SK-N-MC (cell line): Measurements from ENCODE around the gene ADCY7.

Experiments used
- DNase-seq: peaks from one replicate; pipeline ENCODE4 v3.0.0-alpha.2; 2011; ENCODE audit warnings: low read depth, low spot score
- H3K27ac ChIP-seq: fragments of 200-600 bp; sonication (generic); 2 replicates; pipeline ENCODE4 v1.5.1; 2016; ENCODE audit warnings: mixed run types
- H3K36me3 ChIP-seq: fragments of 200-600 bp; sonication (generic); 2 replicates; pipeline ENCODE4 v1.6.1; 2017; ENCODE audit warnings: antibody characterized with exemption, low read length, mixed read lengths; ENCODE audit not compliant: insufficient read depth
- H3K4me3 ChIP-seq: fragments of 200-600 bp; sonication (generic); 2 replicates; pipeline ENCODE4 v1.5.1; 2016
- H3K9ac ChIP-seq: fragments of 200-600 bp; sonication (generic); 2 replicates; pipeline ENCODE4 v1.8.0; 2017; ENCODE audit warnings: mixed run types, mixed read lengths; ENCODE audit not compliant: insufficient read length
- H3K9me3 ChIP-seq: fragments of 200-600 bp; sonication (generic); 2 replicates; pipeline ENCODE4 v1.6.1; 2017; ENCODE audit warnings: low read depth, mild to moderate bottlenecking, antibody characterized with exemption, low read length, moderate library complexity, mixed read lengths
- EZH2 ChIP-seq: fragments of 200-600 bp; sonication (generic); IDR thresholded peaks from one replicate; pipeline ENCODE4 v1.6.1; 2017; ENCODE audit warnings: antibody characterized with exemption
- FOXP2 ChIP-seq: optimal IDR thresholded peaks from 2 replicates; pipeline ENCODE3; 2011; ENCODE audit warnings: mild to moderate bottlenecking, moderate library complexity; ENCODE audit not compliant: insufficient read depth; ENCODE audit errors: extremely low read length, control extremely low read depth
- POLR2AphosphoS5 ChIP-seq: IDR thresholded peaks from 2 replicates; pipeline ENCODE4 v1.6.1; 2012; ENCODE audit warnings: mild to moderate bottlenecking, low read depth, low read length, borderline replicate concordance

Gene ADCY7

GRCh38 chr16:50247906-50248608 is 18.3 kb upstream of the ADCY7 start:
- TF ChIP-seq POLR2AphosphoS5 (no peak), FOXP2 (no peak), EZH2 (no peak)
- DNase-seq = no peak
- Histone ChIP-seq H3K9me3 (no peaks in the 10 kb centered on the region), H3K27ac (no peak overlapping the region), H3K36me3 (no peaks in the 10 kb centered on the region), H3K4me3 (no peak overlapping the region), H3K9ac (no peak overlapping the region)

- DNase-seq = no peak
- H3K36me3 ChIP-seq = no peaks in the 10 kb centered on the region
- TF ChIP-seq FOXP2 (no peak), POLR2AphosphoS5 (no peak), EZH2 (no peak)
- no peak overlapping the region for H3K27ac ChIP-seq
- no peaks in the 10 kb centered on the region for H3K9me3 ChIP-seq
- H3K9ac ChIP-seq = no peak overlapping the region
- no peak overlapping the region for H3K4me3 ChIP-seq
Measured at GRCh38 chr16:50248845-50249244, 17.5 kb upstream of the ADCY7 start.

GRCh38 chr16:50251375-50252081 is 14.8 kb upstream of the ADCY7 start:
- DNase-seq = no peak
- H3K4me3 ChIP-seq = no peak overlapping the region
- no peaks in the 10 kb centered on the region for H3K9me3 ChIP-seq
- H3K27ac ChIP-seq = no peak overlapping the region
- no peaks in the 10 kb centered on the region for H3K36me3 ChIP-seq
- no peak for TF ChIP-seq EZH2
- TF ChIP-seq FOXP2 = no peak
- no peak for TF ChIP-seq POLR2AphosphoS5
- H3K9ac ChIP-seq = no peak overlapping the region

GRCh38 chr16:50252082-50252611 is 14.2 kb upstream of the ADCY7 start:
- Histone ChIP-seq H3K9ac (no peak overlapping the region), H3K9me3 (no peaks in the 10 kb centered on the region), H3K4me3 (no peak overlapping the region), H3K36me3 (no peaks in the 10 kb centered on the region), H3K27ac (no peak overlapping the region)
- DNase-seq = no peak
- TF ChIP-seq EZH2 (no peak), FOXP2 (no peak), POLR2AphosphoS5 (no peak)

- Histone ChIP-seq H3K4me3 (no peak overlapping the region), H3K36me3 (no peaks in the 10 kb centered on the region), H3K9ac (no peak overlapping the region), H3K9me3 (no peaks in the 10 kb centered on the region), H3K27ac (no peak overlapping the region)
- no peak for DNase-seq
- TF ChIP-seq POLR2AphosphoS5 (no peak), FOXP2 (no peak), EZH2 (no peak)
Measured at GRCh38 chr16:50252874-50253513, 13.4 kb upstream of the ADCY7 start.

- DNase-seq = no peak
Measured at GRCh38 chr16:50253514-50253910, 12.8 kb upstream of the ADCY7 start.

GRCh38 chr16:50254072-50254471 is 12.3 kb upstream of the ADCY7 start:
- H3K9ac ChIP-seq = no peak overlapping the region
- no peaks in the 10 kb centered on the region for H3K9me3 ChIP-seq
- no peak overlapping the region for H3K4me3 ChIP-seq
- TF ChIP-seq FOXP2 (no peak), EZH2 (no peak), POLR2AphosphoS5 (no peak)
- no peaks in the 10 kb centered on the region for H3K36me3 ChIP-seq
- DNase-seq = no peak
- no peak overlapping the region for H3K27ac ChIP-seq

More at GRCh38 chr16:50253514-50253910, 12.8 kb upstream of the ADCY7 start:
- Histone ChIP-seq H3K36me3 (no peaks in the 10 kb centered on the region), H3K9me3 (no peaks in the 10 kb centered on the region), H3K9ac (no peak overlapping the region), H3K27ac (no peak overlapping the region), H3K4me3 (no peak overlapping the region)
- no peak for TF ChIP-seq POLR2AphosphoS5
- TF ChIP-seq FOXP2 = no peak
- no peak for TF ChIP-seq EZH2

- H3K4me3 ChIP-seq = no peak overlapping the region
- H3K9me3 ChIP-seq = no peaks in the 10 kb centered on the region
- no peak for DNase-seq
- H3K27ac ChIP-seq = no peak overlapping the region
- no peak for TF ChIP-seq POLR2AphosphoS5
- TF ChIP-seq FOXP2 = no peak
- no peak for TF ChIP-seq EZH2
- H3K36me3 ChIP-seq = no peaks in the 10 kb centered on the region
- H3K9ac ChIP-seq = no peak overlapping the region
Measured at GRCh38 chr16:50255538-50255937, 10.8 kb upstream of the ADCY7 start.
